ENCODE results near the gene ANKFN1.

GRCh38 chr17:56543280-56543679 is 390.0 kb downstream of the ANKFN1 start:
- TF ChIP-seq CTCF (IDR thresholded peaks at IDR 0.05) (no peak), EP300 (IDR thresholded peaks at IDR 0.05) (no peak), POLR2A (IDR thresholded peaks at IDR 0.05; ENCODE audit: low read depth) (no peak)
